Neural progenitor cell (in vitro differentiated cells): ENCODE data around the gene FGFBP3. TPM values are rescaled to one million over a fixed set of nuclear protein-coding genes. Genes with fewer than 3 reads are reported as not detected.

Experiments
- DNase-seq: peaks from one replicate; pipeline ENCODE4 v3.0.0-alpha.2; 2016; ENCODE audit warnings: low spot score
- H2AFZ ChIP-seq: fragments of 200-600 bp; sonication (generic); replicated peaks from 2 replicates; pipeline ENCODE4 v1.6.1; 2016; ENCODE audit warnings: antibody characterized with exemption
- H3F3A ChIP-seq: fragments of 200-600 bp; sonication (generic); 2 replicates; pipeline ENCODE4 v1.6.1; 2016; ENCODE audit warnings: antibody characterized with exemption, low read depth
- H3K27ac ChIP-seq: fragments of 200-600 bp; sonication (generic); 2 replicates; pipeline ENCODE4 v1.5.1; 2016; ENCODE audit warnings: mild to moderate bottlenecking
- H3K27me3 ChIP-seq: fragments of 200-600 bp; sonication (generic); 2 replicates; pipeline ENCODE4 v1.6.1; 2016; ENCODE audit warnings: mild to moderate bottlenecking, moderate library complexity
- H3K36me3 ChIP-seq: fragments of 200-600 bp; sonication (generic); 2 replicates; pipeline ENCODE4 v1.5.1; 2016
- H3K4me1 ChIP-seq: fragments of 200-600 bp; sonication (generic); 2 replicates; pipeline ENCODE4 v1.6.1; 2016; ENCODE audit warnings: mixed run types
- H3K4me2 ChIP-seq: fragments of 200-600 bp; sonication (generic); 2 replicates; pipeline ENCODE4 v1.6.1; 2016
- H3K4me3 ChIP-seq: fragments of 200-600 bp; sonication (generic); 2 replicates; pipeline ENCODE4 v1.5.1; 2016
- H3K79me2 ChIP-seq: fragments of 200-600 bp; sonication (generic); 2 replicates; pipeline ENCODE4 v1.6.1; 2016; ENCODE audit warnings: low read depth
- H3K9ac ChIP-seq: fragments of 200-600 bp; sonication (generic); 2 replicates; pipeline ENCODE4 v1.6.1; 2016
- H3K9me3 ChIP-seq: fragments of 200-600 bp; sonication (generic); 2 replicates; pipeline ENCODE4 v1.5.1; 2016; ENCODE audit warnings: low read depth
- H4K20me1 ChIP-seq: fragments of 200-600 bp; sonication (generic); 2 replicates; pipeline ENCODE4 v1.6.1; 2016; ENCODE audit warnings: low read depth
- H3K27ac Mint-ChIP-seq: 3 replicates; pipeline ENCODE4 v1.8.0; 2021; ENCODE audit warnings: mixed read lengths
- H3K27me3 Mint-ChIP-seq: 2 replicates; pipeline ENCODE4 v1.8.0; 2022; ENCODE audit warnings: low read depth, mild to moderate bottlenecking, inconsistent platforms, moderate library complexity, mixed read lengths; ENCODE audit not compliant: insufficient read depth
- H3K36me3 Mint-ChIP-seq: 3 replicates; pipeline ENCODE4 v1.8.0; 2021; ENCODE audit warnings: mixed read lengths
- H3K4me1 Mint-ChIP-seq: 3 replicates; pipeline ENCODE4 v1.8.0; 2021; ENCODE audit warnings: mixed read lengths
- H3K4me3 Mint-ChIP-seq: 3 replicates; pipeline ENCODE4 v1.8.0; 2021; ENCODE audit warnings: mild to moderate bottlenecking, moderate library complexity, mixed read lengths
- H3K9me3 Mint-ChIP-seq: 3 replicates; pipeline ENCODE4 v1.8.0; 2020; ENCODE audit warnings: mixed read lengths
- EZH2 ChIP-seq: fragments of 200-600 bp; sonication (generic); IDR thresholded peaks from 2 replicates; pipeline ENCODE4 v1.6.1; 2017; ENCODE audit warnings: antibody characterized with exemption, mild to moderate bottlenecking, moderate library complexity
- EZH2phosphoT487 ChIP-seq: fragments of 200-600 bp; sonication (generic); IDR thresholded peaks from 2 replicates; pipeline ENCODE4 v1.6.1; 2017; ENCODE audit warnings: antibody characterized with exemption
- total RNA-seq: library from RNA; depleted of rRNA; stranded (reverse); fragments of >200 nt; gene quantifications from 2 replicates; pipeline ENCODE4 v1.2.3, GENCODE V29; 2015; ENCODE audit warnings: low replicate concordance
- TF ChIP-seq, protein P1 (sequence below): fragments of 200-600 bp; sonication (generic); IDR thresholded peaks from 2 replicates; pipeline ENCODE4 v1.5.1; 2017; ENCODE audit warnings: antibody characterized with exemption, mild to moderate bottlenecking

Gene FGFBP3
- total RNA-seq, 1 donor from 2014 or later, result 14.0 TPM

DNA sequence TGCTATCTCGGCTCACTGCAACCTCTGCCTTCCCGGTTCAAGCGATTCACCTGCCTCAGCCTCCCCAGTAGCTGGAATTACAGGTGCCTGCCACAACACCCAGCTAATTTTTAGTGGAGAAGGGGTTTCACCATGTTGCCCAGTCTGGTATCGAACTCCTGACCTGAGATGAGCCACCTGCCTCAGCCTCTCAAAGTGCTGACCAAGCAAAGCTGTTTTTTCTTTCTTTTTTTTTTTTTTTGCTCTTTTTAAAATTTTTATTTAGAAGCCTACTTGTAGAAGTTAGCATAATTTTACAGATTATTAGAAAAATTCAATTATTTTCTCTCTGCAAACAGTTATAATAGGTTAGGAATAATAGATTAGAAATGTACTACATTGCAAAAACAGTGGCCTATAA lies 1.2 kb upstream of the FGFBP3 start:
- H3K4me3 Mint-ChIP-seq, result peak overlapping the region; percentile 59
- TF ChIP-seq EZH2phosphoT487 (no peak), EZH2 (no peak)
- TF ChIP-seq, protein P1, sequence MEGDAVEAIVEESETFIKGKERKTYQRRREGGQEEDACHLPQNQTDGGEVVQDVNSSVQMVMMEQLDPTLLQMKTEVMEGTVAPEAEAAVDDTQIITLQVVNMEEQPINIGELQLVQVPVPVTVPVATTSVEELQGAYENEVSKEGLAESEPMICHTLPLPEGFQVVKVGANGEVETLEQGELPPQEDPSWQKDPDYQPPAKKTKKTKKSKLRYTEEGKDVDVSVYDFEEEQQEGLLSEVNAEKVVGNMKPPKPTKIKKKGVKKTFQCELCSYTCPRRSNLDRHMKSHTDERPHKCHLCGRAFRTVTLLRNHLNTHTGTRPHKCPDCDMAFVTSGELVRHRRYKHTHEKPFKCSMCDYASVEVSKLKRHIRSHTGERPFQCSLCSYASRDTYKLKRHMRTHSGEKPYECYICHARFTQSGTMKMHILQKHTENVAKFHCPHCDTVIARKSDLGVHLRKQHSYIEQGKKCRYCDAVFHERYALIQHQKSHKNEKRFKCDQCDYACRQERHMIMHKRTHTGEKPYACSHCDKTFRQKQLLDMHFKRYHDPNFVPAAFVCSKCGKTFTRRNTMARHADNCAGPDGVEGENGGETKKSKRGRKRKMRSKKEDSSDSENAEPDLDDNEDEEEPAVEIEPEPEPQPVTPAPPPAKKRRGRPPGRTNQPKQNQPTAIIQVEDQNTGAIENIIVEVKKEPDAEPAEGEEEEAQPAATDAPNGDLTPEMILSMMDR, result no peak

DNA sequence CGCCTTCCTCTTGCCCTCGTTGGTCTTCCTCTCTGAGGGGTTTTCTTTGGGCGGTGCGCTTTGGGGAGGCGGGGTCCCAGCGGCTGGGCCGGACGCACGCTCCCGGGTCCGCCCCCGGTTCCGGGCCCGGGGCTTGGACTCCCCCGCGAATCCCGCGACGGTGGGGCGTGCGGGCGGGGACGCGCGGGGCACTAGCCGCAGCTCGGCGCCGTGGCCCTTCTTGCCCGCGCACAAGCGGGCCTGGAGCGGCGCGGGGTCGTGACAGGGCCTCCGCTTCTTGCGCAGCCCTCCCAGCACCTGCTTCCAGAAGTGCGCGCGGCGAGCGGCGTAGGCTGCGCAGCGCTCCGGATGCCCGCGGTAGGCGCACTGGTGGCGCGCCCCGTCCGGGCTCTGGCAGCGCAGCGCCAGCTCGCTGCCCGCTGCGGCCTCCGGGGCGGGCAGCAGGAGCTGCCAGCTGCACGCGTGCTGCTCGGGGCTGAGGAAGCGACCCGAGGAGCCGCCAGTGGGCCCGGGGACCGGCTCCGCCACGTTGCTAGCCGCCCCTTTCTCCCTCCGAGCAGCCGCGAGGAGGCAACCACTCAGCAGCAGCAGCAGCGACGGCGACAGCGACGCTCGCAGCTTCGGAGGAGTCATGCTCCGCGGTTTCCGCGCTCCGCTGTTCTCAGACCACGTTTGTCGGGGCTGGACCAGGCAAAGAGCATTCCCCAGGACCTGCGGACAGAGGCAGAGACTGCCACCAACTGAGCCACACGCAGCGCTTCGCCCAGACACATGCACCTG lies 759 bp downstream of the FGFBP3 start:
- Mint-ChIP-seq H3K27ac (peak overlapping the region; percentile 93), H3K27me3 (peaks cover 2% of the 10 kb centered on the region), H3K4me1 (peaks cover 34% of the 10 kb centered on the region), H3K36me3 (peaks cover 43% of the 10 kb centered on the region), H3K4me3 (peak overlapping the region; percentile 96), H3K9me3 (peaks cover 2% of the 10 kb centered on the region)
- H3K27ac ChIP-seq, result peak overlapping the region; percentile 13
- H3K9ac ChIP-seq, result peak overlapping the region; percentile 73
- H3K27me3 ChIP-seq, result no peaks in the 10 kb centered on the region
- H4K20me1 ChIP-seq, result peaks cover 5% of the 10 kb centered on the region
- H3K4me3 ChIP-seq, result peak overlapping the region; percentile 97
- H3K36me3 ChIP-seq, result peaks cover 8% of the 10 kb centered on the region
- H3K79me2 ChIP-seq, result peaks cover 33% of the 10 kb centered on the region
- peaks cover 40% of the 10 kb centered on the region for H3F3A ChIP-seq
- peak overlapping the region; percentile 79 for H3K4me2 ChIP-seq
- peaks cover 11% of the 10 kb centered on the region for H3K4me1 ChIP-seq
- TF ChIP-seq, protein P1, result peak; percentile 58
- TF ChIP-seq EZH2phosphoT487 (peak; percentile 39), EZH2 (peak; percentile 47)
- H3K9me3 ChIP-seq, result no peaks in the 10 kb centered on the region
- peak; percentile 94 for DNase-seq
- H2AFZ ChIP-seq, result peak overlapping the region; percentile 95

More for the DNA sequence above, 1.2 kb upstream of the FGFBP3 start:
- Mint-ChIP-seq H3K36me3 (peaks cover 31% of the 10 kb centered on the region), H3K4me1 (peaks cover 32% of the 10 kb centered on the region), H3K27ac (no peak overlapping the region), H3K27me3 (peaks cover 2% of the 10 kb centered on the region), H3K9me3 (no peaks in the 10 kb centered on the region)
- Histone ChIP-seq H3F3A (peaks cover 37% of the 10 kb centered on the region), H3K36me3 (peaks cover 5% of the 10 kb centered on the region), H3K27ac (no peak overlapping the region), H3K4me2 (no peak overlapping the region), H3K9me3 (no peaks in the 10 kb centered on the region), H2AFZ (no peak overlapping the region), H3K79me2 (peaks cover 33% of the 10 kb centered on the region), H3K4me1 (peaks cover 11% of the 10 kb centered on the region), H3K4me3 (no peak overlapping the region), H3K9ac (no peak overlapping the region), H3K27me3 (no peaks in the 10 kb centered on the region), H4K20me1 (peaks cover 5% of the 10 kb centered on the region)
- DNase-seq, result no peak

DNA sequence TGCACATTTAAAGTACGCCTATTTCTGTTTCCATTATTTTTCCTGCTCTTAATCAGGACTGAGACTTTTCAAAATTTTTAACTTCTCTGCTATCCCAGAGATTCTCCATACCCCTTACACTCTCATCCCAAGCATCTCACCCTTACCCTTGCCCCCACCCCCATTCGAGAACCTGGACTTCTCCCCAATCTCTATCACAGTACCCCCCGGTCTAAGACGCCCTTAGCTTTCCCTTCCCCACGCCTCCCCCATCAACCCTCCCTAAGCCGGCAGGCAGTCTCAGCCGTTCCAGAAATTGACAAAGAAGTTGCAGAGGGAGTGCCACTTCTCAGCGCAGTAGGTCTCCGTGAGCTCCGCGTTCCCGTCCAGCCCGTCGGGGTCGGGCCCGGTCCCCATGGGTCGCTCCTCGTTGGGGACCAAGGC lies 1.4 kb downstream of the FGFBP3 start:
- H4K20me1 ChIP-seq, result peaks cover 5% of the 10 kb centered on the region
- H2AFZ ChIP-seq, result peak overlapping the region; percentile 95
- no peak overlapping the region for H3K27ac ChIP-seq
- no peaks in the 10 kb centered on the region for H3K27me3 ChIP-seq
- H3K9ac ChIP-seq, result peak overlapping the region; percentile 73
- peak overlapping the region; percentile 97 for H3K4me3 ChIP-seq
- peak; percentile 57 for DNase-seq
- Mint-ChIP-seq H3K36me3 (peaks cover 43% of the 10 kb centered on the region), H3K9me3 (peaks cover 2% of the 10 kb centered on the region), H3K27me3 (peaks cover 2% of the 10 kb centered on the region), H3K4me3 (peak overlapping the region; percentile 91), H3K4me1 (peaks cover 34% of the 10 kb centered on the region), H3K27ac (peak overlapping the region; percentile 26)
- TF ChIP-seq EZH2 (no peak), EZH2phosphoT487 (no peak)
- TF ChIP-seq, protein P1, result no peak
- H3K4me1 ChIP-seq, result peaks cover 11% of the 10 kb centered on the region
- H3K36me3 ChIP-seq, result peaks cover 8% of the 10 kb centered on the region
- no peaks in the 10 kb centered on the region for H3K9me3 ChIP-seq
- peak overlapping the region; percentile 79 for H3K4me2 ChIP-seq
- peaks cover 38% of the 10 kb centered on the region for H3F3A ChIP-seq
- peaks cover 33% of the 10 kb centered on the region for H3K79me2 ChIP-seq
